ENCODE measurements around the gene CHKA.

Gene CHKA

DNA sequence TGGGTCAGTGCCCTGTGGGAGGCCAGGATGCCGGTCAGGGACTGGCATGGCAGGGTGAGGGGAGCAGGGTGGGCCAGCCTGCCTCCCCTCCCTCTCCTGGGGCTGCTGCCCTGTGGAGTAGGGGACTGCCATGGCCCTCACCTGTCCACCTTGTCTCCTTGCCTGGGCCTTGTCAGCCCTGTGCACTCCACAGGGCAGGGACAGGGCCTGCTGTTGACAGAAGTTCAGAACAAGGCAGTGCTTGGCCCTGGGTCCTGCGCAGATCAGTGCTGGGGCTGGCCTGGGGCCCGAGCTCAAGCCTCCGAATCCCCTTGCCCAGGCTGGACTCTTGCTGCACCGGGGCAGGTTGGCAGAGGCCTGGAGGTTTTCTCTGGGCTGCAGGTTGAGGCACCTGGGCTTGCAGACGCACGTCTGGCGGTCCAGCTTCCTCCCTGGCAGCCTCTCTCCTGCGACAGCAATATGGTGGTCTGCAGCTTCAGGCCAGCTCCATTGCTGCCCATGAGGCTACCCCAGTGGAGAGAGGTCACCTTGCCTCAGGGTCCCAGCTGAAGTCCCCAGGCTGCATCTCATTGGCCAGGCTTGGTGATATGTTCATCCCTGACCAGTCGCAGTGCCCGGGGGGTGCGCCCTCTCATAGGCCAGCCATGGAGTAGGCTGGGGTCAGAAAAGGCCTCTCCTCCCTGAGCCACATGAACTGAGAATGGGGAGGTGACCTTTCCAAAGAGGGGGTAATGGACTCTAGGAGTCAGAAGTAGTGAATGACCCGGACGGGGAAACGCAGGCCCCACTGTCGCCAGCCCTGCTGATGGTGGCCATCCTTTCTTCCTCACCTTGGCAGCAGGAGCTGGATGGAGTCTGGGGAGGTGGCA, 21.5 kb upstream of the CHKA start:
- DNase-seq (ENCODE audit: low read depth), result no peak

DNA sequence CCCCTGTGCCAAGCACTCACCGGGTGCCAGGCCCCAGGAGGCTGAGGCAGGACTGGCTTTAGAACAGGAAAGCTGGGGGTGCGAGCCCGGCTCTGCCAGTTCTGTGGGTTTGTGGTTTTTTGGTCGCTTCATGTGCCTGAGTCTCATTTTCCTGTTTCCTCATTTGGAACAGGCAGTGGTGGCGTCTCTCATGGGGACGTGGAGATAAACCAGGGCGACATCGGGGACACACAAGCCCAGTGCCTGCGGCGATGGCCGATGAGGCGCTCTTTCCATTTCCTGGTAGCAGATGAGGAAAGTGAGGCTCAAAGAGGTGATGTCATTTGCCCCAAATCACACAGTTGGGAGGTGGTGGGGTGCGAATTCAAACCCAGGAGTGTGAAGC, 20.8 kb upstream of the CHKA start:
- DNase-seq (ENCODE audit: low read depth), result peak; percentile 40

DNA sequence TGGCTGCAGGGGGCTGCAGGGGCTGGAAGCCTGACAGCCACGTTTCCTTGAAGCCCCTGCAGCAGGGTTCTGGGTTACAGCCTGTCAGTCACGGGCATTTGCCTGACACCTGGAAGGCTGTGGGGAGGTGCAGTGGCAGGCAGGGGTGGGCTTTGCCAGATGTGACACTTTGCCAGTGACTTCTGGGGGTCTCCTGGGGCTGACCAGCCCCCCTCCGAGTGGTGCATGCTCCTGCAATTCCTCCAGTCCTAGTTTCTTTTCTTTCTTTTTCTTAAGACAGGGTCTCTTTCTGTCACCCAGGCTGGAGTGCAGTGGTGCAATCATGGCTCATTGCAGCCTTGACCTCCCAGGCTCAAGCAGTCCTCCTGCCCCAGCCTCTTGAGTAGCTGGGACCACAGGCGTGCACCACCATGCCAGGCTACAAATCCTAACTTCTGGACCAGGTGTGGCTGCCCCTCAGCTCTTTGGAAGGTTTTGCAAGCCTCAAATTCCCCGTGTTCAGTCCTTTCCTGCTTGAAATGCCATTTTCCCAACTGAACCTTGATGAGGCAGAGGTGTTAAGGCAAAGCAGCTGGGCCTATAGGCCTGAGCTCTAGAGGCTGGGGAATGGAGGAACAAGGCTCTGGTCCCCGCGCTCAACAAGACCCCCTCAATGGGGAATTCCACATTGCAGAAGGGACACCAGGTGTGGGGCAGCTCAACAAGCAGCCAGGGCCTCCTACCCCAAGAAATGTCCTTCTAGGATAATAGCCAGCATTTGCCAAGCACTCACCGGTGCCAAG, 20.2 kb upstream of the CHKA start:
- DNase-seq (ENCODE audit: low read depth), result peak; percentile 5

DNA sequence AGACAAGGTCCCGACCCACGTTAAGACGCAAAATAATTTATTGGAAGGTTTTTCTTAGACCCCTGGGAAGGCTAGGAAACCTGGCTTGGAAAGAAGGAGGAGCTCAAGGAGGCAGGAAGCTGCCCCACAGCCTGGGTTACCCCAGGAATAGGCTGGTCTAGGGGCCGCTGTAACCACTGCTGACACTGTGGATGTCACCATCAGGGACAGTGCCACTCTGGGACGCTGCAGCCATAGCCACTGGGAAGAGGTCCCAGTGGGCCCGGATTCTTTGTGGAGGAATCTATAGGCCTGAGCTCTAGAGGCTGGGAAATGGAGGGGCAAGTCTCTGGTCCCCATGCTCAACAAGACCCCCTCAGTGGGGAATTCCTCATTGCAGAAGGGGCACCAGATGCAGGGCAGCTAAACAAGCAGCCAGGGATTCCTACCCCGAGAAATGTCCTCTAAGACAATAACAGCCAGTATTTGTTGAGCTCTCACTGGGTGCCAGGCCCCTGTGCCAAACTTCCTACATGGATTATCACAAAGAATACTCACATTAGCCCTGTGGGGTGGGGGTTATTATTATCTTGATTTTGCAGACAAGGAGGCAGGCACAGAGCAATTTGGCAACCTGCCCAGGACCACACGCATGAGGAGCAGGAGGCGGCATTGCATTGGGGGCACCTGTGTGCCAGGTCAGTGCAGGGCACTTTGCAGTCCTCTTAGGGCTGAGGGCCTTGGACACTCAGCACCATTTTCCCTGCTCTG, 19.5 kb upstream of the CHKA start:
- no peak for DNase-seq (ENCODE audit: low read depth)

DNA sequence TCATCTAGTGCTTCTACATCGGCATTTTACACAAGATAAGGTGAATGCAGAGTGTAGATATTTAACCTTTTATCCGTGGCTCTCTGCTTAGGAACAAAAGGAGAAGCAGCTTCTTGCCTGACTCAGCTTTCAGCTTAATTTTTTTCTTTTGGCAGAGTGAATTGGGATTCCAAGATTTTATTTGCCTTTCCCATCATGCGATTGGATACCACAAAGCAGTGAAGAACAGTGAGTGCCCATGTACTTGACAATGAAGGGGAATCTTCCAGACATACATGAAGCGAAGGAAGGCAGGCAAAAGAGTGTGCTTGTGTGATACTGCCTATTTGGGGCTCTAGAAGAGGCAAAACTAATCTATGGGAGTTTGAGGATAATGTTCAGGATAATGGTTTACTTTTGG, 17.0 kb upstream of the CHKA start:
- DNase-seq (ENCODE audit: low read depth), result no peak

DNA sequence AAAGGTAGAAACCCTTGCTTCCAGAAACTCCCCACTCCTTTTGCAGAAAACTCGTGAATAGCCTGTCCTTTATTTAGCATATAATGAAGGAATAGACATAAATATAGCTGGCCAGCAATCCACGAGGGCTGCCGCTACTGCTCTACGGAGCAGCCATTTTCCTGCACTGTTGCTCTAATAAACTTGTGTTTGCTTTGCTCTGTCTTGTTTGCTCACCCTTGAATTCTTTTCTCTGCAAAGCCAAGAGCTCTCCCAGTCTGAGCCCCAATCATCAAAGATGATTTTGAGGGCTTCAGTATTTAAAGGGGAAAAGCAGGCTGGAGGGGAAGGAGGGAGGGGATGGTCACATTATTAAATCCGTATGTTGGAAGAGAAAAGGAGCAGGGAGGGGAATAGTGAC, 16.6 kb upstream of the CHKA start:
- no peak for DNase-seq (ENCODE audit: low read depth)

DNA sequence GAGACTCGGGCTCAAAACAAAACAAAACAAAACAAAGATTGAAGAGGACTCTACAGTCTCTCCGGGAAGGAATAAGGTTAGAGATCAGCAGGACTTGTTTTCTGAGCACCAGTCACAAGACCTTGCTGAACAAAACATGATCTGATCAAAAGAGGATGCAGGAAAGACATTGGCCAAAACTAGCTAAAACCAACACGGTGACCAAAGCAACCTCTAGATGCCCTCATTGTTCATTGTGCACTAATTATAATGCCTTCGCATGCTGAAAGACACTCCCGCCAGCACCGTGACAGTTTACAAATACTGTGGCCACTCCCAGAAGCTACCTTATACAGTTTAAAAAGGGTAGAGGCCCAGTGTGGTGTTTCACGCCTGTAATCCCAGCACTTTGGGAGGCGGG, 15.7 kb upstream of the CHKA start:
- no peak for DNase-seq (ENCODE audit: low read depth)

DNA sequence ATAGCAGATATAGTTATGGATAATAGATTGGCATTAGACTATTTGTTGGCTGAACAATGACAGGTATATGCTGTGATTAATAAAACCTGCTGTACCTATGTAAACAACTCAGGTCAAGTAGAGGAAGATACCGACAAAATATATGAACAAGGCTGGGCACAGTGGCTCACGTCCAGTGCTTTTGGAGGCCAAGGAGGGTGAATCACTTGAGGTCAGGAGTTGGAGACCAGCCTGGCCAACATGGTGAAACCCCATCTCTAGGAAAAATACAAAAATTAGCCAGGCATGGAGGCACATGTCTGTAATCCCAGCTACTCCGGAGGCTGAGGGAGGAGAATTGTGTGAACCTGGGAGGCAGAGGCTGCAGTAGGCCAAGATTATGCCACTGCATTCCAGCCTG, 14.0 kb upstream of the CHKA start:
- DNase-seq (ENCODE audit: low read depth), result no peak

DNA sequence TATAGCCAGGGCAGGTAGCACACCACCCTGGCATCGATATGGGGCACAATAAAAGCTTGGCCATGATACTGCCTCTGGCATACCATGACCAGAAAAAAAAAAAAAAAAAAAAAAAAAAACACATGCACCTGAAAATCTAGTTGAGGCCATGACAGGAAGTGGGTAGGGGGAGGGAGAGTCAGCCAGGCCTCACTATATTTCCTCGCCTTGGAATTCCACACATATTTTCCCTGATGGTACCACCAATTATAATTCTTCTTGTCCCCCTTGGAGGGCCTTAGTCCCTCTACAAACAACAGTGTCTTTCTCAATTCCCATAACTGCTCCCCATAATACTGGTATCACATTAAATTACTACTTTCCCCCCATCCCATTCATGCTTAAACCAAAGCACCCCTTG, 12.6 kb upstream of the CHKA start:
- DNase-seq (ENCODE audit: low read depth), result no peak

DNA sequence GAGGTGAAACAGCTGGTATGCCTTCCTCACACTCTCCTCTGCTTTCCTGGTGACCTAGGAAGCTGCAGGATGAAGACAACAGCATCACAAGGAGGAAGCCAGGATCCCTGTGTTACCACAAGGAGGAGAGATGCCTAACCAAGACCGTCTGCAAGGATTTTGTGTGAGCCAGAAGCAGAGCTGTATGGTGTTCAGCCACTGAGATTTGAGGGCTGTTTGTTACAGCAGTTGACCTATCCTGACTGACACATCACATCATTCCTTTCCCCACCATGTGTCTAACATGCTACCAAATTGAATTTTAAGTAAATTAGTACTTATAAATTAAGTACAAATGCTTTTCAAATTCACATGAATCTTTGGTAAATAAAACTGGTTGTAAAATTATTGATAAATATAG, 8.9 kb upstream of the CHKA start:
- no peak for DNase-seq (ENCODE audit: low read depth)

DNA sequence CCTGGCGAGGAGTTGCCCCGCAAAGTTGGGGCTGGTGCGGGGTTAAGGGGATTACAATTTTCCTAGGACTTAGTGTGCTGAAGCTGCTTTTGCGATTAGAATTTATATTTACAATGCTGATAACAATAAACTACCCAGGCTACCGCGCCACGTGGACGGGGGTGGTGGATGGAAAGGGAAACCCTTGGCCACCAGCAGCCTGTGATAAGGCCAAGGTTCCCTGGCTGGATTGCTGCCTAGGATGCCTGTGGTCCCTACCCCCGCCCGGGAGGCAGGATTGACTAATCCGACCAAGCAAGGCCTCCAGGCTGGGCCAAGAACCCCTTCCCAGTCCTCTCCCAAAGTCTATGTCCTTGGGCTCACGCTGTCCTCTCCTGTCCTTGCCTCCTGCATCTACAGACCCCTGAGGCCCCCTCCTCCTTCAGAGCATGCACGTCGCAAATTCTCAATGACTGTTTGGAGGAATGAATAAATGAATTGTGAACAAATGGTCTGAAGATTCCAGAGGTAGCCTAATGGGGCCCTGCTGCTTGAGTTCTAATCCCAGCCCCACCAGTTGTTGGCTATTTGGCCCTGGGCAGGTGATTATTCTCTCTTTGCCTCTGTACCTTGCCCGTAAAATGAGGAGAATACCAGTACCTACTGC, 7.6 kb upstream of the CHKA start:
- DNase-seq (ENCODE audit: low read depth), result no peak

DNA sequence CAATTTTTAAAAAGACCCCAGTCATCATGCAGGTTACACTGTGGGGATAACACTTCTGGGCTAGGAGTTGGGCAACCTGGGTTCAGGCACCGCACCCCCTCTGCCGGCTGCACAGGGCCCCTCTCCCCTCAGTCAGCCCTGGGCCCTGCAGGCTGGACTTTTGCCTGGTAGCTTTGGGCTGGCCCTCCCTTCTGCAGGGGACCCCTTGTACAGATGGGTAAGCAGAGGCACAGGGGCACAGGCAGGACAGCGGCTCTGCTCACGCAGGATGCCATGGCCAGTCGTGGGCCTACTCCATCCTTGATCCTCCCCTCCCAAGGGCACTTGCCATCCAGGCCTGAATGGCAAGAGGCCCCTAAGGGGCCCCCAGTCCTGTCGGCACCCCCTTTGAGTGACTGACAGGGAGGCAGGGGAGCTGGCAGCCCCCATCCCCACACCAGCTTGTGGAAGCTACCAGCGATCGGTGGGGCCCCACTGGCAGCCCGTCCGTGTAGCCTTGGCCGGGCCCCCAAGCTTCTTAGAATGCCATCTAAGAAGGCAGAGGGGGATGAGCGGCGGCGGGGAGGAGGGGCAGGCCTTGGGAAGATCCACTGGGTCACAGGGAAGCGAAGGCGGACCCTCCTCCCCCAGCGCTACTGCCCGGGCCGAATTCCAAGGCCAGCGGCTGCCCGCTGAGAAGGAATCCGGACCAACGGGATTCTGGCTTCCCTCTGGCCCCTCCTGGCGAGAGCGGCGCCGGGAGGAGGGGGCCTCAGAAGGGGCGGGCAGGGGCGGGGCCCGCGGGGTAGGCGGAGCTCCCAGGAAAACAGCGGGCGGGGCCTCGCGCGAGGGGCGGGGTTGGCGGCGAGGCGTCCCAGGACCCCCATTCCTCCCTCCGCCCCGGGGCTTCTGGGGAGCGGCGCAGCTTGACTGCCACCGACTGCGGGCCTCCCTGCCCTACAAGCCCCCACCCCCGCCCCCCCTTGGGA, 6.8 kb upstream of the CHKA start:
- DNase-seq (ENCODE audit: low read depth), result no peak

DNA sequence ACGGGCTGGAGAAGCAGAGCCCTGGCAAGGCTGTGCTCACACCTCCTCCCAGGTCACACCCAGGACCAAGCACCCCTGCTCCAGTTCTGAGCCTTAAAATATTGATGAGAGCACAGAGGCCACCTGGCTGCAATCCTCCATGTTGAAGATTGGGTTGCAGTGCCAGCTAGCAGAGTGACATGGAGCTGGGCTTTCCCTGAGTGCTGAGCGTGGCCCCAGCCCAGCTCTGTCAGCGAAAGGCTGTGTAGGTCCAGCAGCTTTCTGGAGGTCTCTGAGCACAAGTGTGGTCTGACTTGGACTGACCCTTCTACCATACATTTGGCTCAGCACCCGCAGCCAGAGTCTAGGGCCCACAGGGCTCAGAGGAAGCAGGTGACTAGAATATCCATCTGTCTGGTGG, 4.0 kb upstream of the CHKA start:
- no peak for DNase-seq (ENCODE audit: low read depth)

DNA sequence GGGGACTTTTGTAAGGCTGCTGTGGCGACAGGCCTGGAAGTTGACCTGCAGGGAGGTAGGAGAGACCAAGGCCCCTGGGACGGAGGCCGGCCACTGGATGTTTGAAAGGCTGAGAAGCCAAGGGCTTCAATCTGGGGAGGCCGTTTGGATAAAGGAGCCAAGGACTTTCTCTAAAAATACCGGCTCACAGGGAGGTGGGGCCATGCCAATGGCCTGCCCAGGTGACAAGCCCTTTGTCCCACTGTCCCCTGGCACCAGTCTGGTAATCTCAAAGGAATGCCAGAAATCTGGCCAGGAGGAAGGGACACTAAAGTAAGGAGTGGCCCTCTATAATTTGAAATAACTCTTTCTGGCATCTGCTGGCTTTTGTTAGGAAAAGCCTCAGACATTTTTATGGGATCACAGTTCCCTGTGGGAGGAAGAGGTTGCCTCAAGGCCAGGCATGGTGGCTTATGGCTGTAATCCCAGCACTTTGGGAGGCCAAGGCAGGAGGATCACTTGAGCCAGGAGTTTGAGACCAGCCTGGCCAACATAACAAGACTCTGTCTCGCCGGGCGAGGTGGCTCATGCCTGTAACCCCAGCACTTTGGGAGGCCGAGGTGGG, 1.9 kb upstream of the CHKA start:
- DNase-seq (ENCODE audit: low read depth), result no peak

DNA sequence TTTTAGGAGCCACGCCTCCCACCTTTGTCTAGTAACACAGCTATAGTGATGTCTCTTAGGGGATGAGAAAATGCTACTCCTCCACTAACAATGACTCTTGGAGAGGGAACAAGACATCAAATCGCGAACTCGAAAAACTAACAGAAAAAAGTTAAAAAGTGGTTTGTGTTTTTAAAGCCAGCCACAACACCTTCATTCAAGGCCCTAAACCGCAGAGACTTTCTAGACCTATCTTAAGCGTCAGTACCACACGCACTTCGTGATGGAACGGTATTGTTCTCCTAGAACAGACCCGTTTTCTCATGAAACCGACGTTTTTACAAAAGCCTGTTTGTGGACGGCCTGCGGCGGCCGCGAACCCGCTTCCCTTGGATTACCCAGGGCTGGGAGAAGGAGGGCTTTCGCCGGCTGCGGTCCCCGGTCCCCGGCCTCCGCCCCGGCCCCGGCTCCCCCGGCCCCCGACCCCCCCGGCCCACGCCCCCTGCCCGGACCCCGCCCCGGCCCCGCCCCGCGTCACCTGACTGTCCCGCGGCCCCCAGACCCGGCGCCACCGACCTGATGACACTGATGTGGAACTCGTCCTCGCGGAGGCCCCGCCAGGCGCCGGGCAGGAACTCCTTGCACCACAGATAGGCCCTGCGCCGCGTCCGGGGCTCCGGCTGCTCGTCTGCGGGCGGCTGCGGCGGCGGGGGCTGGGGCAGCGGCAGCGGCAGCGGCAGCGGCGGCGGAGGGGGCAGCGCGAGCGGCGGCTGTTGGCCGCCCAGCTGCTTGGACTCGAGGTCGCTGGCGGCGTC, 718 bp downstream of the CHKA start:
- DNase-seq (ENCODE audit: low read depth), result peak; percentile 7

DNA sequence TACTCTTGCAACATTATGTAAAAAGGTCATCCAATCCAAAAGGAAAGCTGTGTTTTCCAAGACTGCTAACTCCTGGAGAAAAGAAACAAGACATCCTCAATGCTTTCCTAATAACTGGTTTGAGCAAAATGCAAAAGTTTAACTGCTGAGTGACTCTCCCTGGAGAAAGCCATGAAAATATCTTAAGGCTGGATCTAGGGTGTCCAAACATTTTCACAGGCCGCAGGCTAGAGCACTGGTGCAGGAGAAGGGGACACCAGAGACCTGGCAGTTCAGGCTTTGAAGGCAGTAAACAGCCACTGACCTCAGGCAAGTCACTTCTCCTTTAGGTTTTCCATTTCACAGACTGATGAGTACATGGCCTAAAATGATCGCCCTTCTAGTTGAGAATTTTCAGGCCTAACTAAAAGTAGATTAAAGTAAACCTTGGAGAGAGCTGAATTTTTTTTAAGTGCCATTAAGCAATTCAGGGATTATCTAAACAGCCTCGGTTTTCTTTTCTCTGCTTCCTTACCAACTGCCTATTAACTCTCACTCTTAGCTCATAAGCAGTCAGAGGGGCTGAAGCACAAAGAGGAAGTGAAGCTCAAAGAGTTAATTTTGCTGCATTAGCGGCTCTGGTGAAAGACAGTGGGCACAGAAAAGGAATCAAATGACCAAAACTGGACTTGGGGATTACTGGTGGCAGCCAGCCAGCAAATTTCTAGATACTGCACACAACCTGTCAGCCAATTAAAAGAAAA, 2.3 kb downstream of the CHKA start:
- DNase-seq (ENCODE audit: low read depth), result no peak

DNA sequence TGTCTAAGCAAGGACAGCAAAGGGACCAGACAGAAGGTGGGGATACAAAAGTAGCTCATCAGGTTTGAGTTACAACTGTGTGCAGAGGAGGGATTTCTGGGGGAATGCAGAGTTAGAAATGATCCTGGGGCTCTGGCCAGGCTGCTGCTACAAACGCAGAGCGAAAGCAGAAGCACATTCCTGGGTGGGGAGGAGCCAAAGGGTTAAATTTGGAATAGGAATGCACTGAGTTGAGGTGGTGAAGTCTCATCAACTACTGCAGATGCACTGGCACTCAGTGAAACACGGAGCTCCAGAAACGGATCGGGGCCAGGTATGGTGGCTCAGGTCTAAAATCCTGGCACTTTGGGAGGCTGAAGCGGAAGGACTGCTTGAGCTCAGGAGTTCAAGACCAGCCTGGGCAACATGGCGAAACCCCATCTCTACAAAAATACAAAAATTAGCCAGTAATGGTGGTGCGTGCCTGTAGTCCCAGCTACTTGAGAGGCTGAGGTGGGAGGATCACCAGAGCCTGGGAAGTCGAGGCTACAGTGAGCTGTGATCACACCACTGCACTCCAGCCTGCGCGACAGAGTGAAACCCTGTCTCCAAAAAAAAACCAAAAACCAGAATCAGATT, 3.2 kb downstream of the CHKA start:
- DNase-seq (ENCODE audit: low read depth), result no peak

DNA sequence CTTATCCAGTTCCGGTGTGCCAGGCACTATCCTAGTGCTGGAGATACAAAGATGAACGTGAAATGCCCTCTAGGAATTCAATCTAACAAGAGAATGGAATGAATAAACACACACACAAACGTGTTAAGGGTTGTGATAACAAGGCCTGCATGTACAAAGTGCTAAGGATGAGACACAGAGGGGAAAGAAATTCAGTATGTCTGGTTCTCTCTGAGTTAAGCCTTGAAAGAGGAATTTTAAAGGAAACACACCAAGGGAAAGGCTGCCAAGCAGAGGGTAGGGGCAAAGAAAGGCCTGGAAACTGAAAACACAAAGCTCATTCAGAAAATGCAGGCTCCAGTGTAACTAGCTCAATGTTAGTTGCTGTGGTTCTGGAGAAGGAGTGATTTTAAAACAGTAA, 4.2 kb downstream of the CHKA start:
- DNase-seq (ENCODE audit: low read depth), result no peak

DNA sequence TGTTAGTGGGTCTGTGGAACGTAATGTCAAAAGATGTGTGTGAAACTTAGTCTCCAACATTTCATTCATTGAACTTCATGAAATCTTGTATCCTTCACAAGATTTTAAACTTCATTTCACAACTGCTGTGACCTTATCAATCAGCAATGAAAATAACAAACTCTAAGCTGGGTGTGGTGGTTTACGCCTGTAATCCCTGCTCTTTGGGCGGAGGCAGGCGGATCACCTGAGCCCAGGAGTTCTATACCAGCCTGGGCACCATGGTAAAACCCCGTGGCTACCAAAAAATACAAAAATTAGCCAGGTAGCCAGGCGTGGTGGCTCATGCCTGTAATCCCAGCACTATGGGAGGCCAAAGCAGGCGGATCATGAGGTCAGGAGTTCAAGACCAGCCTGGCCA, 5.1 kb downstream of the CHKA start:
- DNase-seq (ENCODE audit: low read depth), result no peak

Data from activated T-cell treated with anti-CD3 and anti-CD28 coated beads for 24 hours (primary cell).